GM12872 (cell line): ENCODE data around the gene TP63.

Source experiments
- TF ChIP-seq, protein P1 (sequence below): IDR thresholded peaks from 3 replicates; pipeline ENCODE4 v1.5.1; 2011; ENCODE audit warnings: low read depth, mild to moderate bottlenecking, low read length, moderate library complexity; ENCODE audit not compliant: insufficient read depth

TP63 gene

DNA sequence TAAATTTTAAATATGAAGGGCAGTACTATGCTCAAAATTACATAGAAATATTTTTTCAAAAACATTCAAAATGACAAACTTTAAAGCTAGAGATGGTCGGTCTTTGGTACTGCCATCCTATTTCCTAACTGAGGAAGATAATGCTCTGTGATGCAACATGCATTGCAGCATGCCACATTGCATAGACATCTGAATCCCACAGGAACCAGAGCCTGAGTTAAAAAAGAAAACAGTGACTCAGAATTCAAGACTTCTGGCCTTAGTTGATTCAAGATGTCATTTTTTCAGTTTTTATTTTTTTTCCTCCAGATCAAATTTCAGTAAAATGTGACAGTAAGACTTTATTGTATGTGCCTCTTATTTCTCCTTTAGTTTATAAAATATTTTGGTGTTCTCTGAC is 33.1 kb downstream of the TP63 start:
- TF ChIP-seq, protein P1, sequence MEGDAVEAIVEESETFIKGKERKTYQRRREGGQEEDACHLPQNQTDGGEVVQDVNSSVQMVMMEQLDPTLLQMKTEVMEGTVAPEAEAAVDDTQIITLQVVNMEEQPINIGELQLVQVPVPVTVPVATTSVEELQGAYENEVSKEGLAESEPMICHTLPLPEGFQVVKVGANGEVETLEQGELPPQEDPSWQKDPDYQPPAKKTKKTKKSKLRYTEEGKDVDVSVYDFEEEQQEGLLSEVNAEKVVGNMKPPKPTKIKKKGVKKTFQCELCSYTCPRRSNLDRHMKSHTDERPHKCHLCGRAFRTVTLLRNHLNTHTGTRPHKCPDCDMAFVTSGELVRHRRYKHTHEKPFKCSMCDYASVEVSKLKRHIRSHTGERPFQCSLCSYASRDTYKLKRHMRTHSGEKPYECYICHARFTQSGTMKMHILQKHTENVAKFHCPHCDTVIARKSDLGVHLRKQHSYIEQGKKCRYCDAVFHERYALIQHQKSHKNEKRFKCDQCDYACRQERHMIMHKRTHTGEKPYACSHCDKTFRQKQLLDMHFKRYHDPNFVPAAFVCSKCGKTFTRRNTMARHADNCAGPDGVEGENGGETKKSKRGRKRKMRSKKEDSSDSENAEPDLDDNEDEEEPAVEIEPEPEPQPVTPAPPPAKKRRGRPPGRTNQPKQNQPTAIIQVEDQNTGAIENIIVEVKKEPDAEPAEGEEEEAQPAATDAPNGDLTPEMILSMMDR: no peak

DNA sequence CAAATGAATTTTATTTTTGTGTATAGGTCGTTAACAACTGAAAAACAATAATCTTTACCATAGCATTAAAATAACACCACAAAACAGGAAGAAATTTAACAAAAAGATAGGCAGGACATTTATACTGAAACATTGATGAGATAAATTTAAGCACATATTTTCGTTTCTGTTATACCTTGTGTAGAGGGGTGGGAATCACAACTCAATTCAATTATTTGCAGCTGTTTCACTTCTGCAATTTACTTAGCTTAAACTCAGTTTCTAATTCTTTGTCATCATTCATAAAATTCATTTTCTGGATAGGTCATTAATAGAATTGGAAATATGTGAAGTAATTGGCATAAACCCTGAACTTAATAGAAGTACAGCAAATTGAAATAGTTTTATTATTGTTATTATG is 42.3 kb downstream of the TP63 start:
- TF ChIP-seq, protein P1: no peak

DNA sequence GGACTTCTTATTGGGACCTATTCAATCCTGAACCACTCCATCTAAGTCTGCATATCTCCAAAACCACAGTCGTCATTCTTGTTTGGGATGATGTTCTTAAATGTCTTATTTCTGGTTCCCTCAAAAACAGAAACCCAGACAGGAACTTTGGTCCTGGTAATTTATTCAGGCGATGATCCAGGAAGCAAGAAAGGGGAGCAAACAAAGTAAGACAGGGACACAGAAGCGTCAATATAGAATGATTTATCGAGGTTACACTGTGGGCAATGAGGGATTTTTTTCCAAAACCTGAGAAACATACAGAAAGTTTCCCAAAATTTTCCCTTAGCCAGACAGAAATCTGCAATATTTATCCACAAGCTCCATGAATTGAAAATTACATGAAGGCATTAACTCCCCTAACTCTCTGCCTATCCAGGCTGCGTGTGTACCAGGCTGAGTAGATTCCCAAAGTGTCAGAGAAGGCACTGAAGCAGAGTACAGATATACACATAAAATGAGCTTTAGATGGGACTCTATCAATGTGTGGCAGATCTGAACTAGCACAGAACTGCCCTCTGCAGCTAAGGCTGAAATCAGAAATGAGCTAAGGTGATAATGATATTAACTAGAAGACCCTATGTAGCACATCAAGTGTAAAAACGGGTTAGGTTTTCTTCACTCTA is 43.2 kb downstream of the TP63 start:
- TF ChIP-seq, protein P1: no peak

DNA sequence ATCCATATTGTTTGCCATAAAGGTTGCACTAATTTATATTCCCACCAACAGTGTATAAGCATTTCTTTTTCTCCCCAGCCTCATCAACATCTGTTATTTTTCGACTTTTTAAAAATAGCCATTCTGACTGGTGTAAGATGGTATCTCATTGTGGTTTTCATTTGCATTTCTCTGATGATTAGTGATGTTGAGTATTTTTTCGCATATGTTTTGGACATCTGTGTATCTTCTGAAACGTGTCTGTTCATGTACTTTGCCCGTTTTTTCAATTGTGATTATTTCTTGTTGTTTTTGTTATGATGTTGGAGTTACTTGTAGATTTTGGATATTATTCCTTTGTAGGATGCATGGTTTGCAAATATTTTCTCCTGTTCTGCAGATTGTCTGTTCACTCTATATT is 46.5 kb downstream of the TP63 start:
- TF ChIP-seq, protein P1: no peak

DNA sequence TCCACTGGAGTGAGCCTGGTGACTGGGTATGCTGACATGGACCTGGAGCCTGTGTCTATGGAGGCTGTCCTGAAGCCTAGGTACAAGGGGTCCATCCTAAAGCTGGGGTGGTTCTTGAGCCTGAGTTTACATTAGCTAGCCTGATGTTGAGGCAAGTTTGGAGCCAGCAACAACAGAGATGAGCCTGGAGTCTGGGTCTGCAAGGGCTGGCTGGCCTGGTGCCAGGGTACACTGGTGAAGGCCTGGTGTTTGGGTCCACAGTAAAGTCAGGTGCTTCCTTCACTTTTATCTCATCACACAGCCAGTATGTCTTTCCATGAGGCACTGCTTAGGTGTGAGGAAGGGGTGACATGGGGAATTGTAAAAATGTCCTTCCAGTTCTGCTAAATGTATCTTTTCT is 49.5 kb downstream of the TP63 start:
- TF ChIP-seq, protein P1: no peak

DNA sequence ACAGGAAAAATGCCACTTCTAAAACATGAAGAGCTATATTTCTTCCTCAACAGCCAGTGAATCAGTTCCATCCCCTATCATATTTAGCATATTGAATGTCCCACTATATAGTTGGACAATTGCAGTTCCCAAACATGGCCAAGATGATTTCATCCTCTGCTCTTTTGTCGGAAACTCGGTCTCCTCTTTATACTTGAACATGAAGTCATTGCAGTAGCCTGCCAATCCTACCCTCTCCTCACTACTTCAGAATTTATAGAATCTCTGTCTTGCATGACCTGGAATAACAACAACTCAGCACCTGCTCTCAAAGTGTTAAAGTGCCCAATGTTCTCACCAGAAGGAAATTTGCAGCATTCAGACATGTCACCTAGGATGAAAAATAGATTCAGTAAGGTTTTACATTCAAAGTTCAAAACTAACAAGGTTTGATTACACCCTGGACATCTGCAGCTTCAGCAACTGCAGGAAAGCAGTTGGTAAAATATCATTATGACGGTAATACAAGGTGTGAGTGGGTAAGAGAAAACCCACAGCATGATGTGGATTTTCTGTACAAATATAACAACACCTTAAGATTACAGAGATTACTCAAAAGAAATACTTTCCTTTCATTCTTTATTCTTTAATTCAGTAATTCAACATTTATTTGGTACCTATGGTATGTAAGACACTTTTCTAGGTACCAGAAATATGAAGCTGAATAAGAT is 52.5 kb downstream of the TP63 start:
- TF ChIP-seq, protein P1: no peak

DNA sequence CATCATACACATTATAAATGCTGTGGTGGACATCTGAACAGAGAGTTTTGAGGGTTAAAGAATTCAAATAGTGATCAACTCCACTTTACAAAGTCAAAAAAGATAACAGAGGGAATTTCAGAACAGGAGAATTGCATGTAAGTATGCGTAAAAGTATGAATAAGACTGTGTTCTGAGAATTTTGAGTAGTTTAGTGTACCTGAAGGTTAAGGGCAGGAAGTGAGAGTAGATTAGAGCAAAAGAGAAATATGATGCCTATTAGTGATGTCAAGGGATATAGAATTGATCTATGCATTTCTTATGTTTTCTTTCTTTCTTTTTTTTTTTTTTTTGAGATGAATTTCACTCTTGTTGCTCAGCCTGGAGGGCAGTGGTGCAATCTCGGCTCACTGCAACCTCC is 53.1 kb downstream of the TP63 start:
- TF ChIP-seq, protein P1: no peak
